Smooth muscle cell (in vitro differentiated cells): ENCODE data around the gene BMERB1. TPM values are rescaled to one million over a fixed set of nuclear protein-coding genes. Genes with fewer than 3 reads are reported as not detected.

Experiments
- DNase-seq: peaks from one replicate; lab custom pipeline; 2025; ENCODE audit not compliant: unreplicated experiment; lab: John Stamatoyannopoulos, UW
- H2AFZ ChIP-seq: fragments of 200-600 bp; sonication (generic); 2 replicates; pipeline ENCODE4 v1.6.0; 2016; ENCODE audit warnings: antibody characterized with exemption, low read depth, mild to moderate bottlenecking
- H3F3A ChIP-seq: fragments of 200-600 bp; sonication (generic); 2 replicates; pipeline ENCODE4 v1.6.0; 2017; ENCODE audit warnings: antibody characterized with exemption, low read depth
- H3K27ac ChIP-seq: fragments of 200-600 bp; sonication (generic); 2 replicates; pipeline ENCODE4 v1.5.1; 2016; ENCODE audit warnings: low read depth, mild to moderate bottlenecking
- H3K27me3 ChIP-seq: fragments of 200-600 bp; sonication (generic); 2 replicates; pipeline ENCODE4 v1.6.1; 2016; ENCODE audit warnings: low read depth, mild to moderate bottlenecking
- H3K36me3 ChIP-seq: fragments of 200-600 bp; sonication (generic); 2 replicates; pipeline ENCODE4 v1.5.1; 2016; ENCODE audit warnings: low read depth
- H3K4me1 ChIP-seq: fragments of 200-600 bp; sonication (generic); 2 replicates; pipeline ENCODE4 v1.5.1; 2016; ENCODE audit warnings: low read depth
- H3K4me2 ChIP-seq: fragments of 200-600 bp; sonication (generic); 2 replicates; pipeline ENCODE4 v1.6.0; 2016; ENCODE audit warnings: mild to moderate bottlenecking
- H3K4me3 ChIP-seq: fragments of 200-600 bp; sonication (generic); 2 replicates; pipeline ENCODE4 v1.5.1; 2016; ENCODE audit warnings: mild to moderate bottlenecking
- H3K79me2 ChIP-seq: fragments of 200-600 bp; sonication (generic); 2 replicates; pipeline ENCODE4 v1.6.0; 2016; ENCODE audit warnings: low read depth, mild to moderate bottlenecking
- H3K9ac ChIP-seq: fragments of 200-600 bp; sonication (generic); 2 replicates; pipeline ENCODE4 v1.6.0; 2016; ENCODE audit warnings: low read depth
- H3K9me3 ChIP-seq: fragments of 200-600 bp; sonication (generic); replicated peaks from 2 replicates; pipeline ENCODE4 v1.5.1; 2016; ENCODE audit warnings: low read depth
- H4K20me1 ChIP-seq: fragments of 200-600 bp; sonication (generic); 2 replicates; pipeline ENCODE4 v1.6.0; 2016; ENCODE audit warnings: low read depth
- CTCF ChIP-seq: fragments of 200-600 bp; sonication (generic); IDR thresholded peaks from 2 replicates; pipeline ENCODE4 v1.5.1; 2017; ENCODE audit warnings: borderline replicate concordance, mild to moderate bottlenecking, antibody characterized with exemption; ENCODE audit not compliant: insufficient read depth, poor library complexity, severe bottlenecking
- WGBS: methylation state at CpG from one replicate; pipeline ENCODE4 v1.1.7; 2016; ENCODE audit warnings: low lambda C conversion rate; 5-methylcytosine and 5-hydroxymethylcytosine counted together
- polyA plus RNA-seq: library from polyadenylated mRNA; unstranded; fragments of >200 nt; fragmentation: Nextera tagmentation; extraction: Ambion mirVana; gene quantifications from 2 replicates; pipeline ENCODE4 v1.2.1, GENCODE V29; 2016
- total RNA-seq: library from RNA; depleted of rRNA; stranded (reverse); fragments of >200 nt; gene quantifications from 2 replicates; pipeline ENCODE4 v1.2.3, GENCODE V29; 2014

The BMERB1 gene
- total and polyA plus RNA-seq, 2 experiments from 2014 or later, result 16.5 to 20.0 TPM

- H2AFZ ChIP-seq, result no peak overlapping the region
- 90% methylated on average over 7 of the region's 7 CpGs for WGBS
- H3K27ac ChIP-seq, result no peak overlapping the region
- H3K79me2 ChIP-seq, result no peaks in the 10 kb centered on the region
- H3K4me1 ChIP-seq, result no peaks in the 10 kb centered on the region
- no peak overlapping the region for H3K4me2 ChIP-seq
- TF ChIP-seq CTCF, result no peak
- no peaks in the 10 kb centered on the region for H3K9me3 ChIP-seq
- no peak overlapping the region for H3K9ac ChIP-seq
- no peaks in the 10 kb centered on the region for H3K27me3 ChIP-seq
- DNase-seq, result no peak
- H4K20me1 ChIP-seq, result no peaks in the 10 kb centered on the region
- H3K36me3 ChIP-seq, result no peaks in the 10 kb centered on the region
- no peaks in the 10 kb centered on the region for H3F3A ChIP-seq
- H3K4me3 ChIP-seq, result no peak overlapping the region
Observed at GRCh38 chr16:15532825-15533224, 98.4 kb downstream of the BMERB1 start.

- Histone ChIP-seq H2AFZ (no peak overlapping the region), H3K36me3 (no peaks in the 10 kb centered on the region), H3K9ac (no peak overlapping the region), H3K27ac (no peak overlapping the region), H3K4me3 (no peak overlapping the region), H3K79me2 (no peaks in the 10 kb centered on the region), H3F3A (no peaks in the 10 kb centered on the region), H3K9me3 (no peaks in the 10 kb centered on the region), H4K20me1 (no peaks in the 10 kb centered on the region), H3K4me2 (no peak overlapping the region), H3K27me3 (no peaks in the 10 kb centered on the region), H3K4me1 (no peaks in the 10 kb centered on the region)
- no peak for DNase-seq
- 89% methylated on average over 4 of the region's 4 CpGs for WGBS
- TF ChIP-seq CTCF, result no peak
Observed at GRCh38 chr16:15533386-15533785, 99.0 kb downstream of the BMERB1 start.

GRCh38 chr16:15535772-15536171, 101.4 kb downstream of the BMERB1 start:
- Histone ChIP-seq H3K27me3 (no peaks in the 10 kb centered on the region), H3K27ac (no peak overlapping the region), H3K4me1 (no peaks in the 10 kb centered on the region), H4K20me1 (no peaks in the 10 kb centered on the region), H3K9me3 (no peaks in the 10 kb centered on the region), H3F3A (no peaks in the 10 kb centered on the region), H3K36me3 (no peaks in the 10 kb centered on the region), H3K9ac (no peak overlapping the region), H3K4me3 (no peak overlapping the region), H3K79me2 (no peaks in the 10 kb centered on the region), H2AFZ (no peak overlapping the region), H3K4me2 (no peak overlapping the region)
- TF ChIP-seq CTCF, result no peak
- WGBS, result 89% methylated on average over 6 of the region's 6 CpGs
- DNase-seq, result no peak

GRCh38 chr16:15536843-15537242, 102.5 kb downstream of the BMERB1 start:
- Histone ChIP-seq H4K20me1 (no peaks in the 10 kb centered on the region), H3K27ac (no peak overlapping the region), H3K27me3 (no peaks in the 10 kb centered on the region), H3K4me3 (no peak overlapping the region), H2AFZ (no peak overlapping the region), H3K9me3 (no peaks in the 10 kb centered on the region), H3F3A (no peaks in the 10 kb centered on the region), H3K4me1 (no peaks in the 10 kb centered on the region), H3K4me2 (no peak overlapping the region), H3K9ac (no peak overlapping the region), H3K79me2 (no peaks in the 10 kb centered on the region), H3K36me3 (no peaks in the 10 kb centered on the region)
- DNase-seq, result no peak
- WGBS, result 89% methylated on average over 7 of the region's 7 CpGs
- TF ChIP-seq CTCF, result no peak
